DMS79 (cell line): Measurements from ENCODE around the gene FCRLA.
"Not testable (repeated sequence)": the region's sequence is repeated elsewhere in the genome, so short reads cannot be mapped to it uniquely, and the experiment has no call there.

Experiments
- DNase-seq: peaks from one replicate; lab custom pipeline; 2025; lab: John Stamatoyannopoulos, UW

Gene FCRLA, protein sequence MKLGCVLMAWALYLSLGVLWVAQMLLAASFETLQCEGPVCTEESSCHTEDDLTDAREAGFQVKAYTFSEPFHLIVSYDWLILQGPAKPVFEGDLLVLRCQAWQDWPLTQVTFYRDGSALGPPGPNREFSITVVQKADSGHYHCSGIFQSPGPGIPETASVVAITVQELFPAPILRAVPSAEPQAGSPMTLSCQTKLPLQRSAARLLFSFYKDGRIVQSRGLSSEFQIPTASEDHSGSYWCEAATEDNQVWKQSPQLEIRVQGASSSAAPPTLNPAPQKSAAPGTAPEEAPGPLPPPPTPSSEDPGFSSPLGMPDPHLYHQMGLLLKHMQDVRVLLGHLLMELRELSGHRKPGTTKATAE

DNA sequence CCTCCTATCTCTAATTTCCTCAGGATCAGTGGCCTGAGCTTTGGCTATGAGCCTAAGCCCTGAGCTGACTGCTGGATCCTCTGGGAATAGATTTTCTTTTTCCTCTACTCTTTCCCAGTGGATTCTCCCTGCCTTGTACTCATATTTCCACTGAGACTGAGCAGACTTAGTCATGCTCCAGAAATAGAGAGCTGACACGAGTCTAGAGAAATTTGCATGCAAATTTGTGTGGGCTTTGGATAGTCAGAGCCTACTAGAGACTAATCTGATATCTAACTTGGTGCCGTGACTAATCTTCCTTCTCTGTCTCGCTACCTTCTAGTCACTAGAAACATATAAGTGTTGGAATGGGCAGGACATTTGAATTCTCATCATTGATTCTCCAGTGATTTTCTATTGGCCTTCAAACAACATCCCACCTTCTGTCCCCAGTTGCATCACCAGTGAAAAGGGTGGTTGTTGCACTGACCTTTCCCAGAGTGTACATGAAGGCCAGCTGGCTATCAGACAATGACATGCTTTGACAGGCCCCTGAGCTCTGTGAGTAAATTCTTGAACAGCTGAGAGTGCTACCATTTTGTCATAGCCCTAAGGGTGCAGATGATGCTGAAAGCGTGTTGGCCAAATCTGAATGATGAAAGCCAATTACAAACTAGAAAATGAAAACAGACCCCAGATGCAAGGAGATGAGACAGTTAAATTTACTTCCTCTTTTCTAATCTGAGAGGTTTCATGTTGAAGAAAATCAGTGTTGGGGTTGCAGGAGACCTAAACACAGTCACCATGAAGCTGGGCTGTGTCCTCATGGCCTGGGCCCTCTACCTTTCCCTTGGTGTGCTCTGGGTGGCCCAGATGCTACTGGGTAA is at the start of gene FCRLA:
FCRLA (plus strand) TSS at position 748 of the 866 bp plus-strand sequence; CDS start at position 784, 36 bp downstream.
- DNase-seq: no peak

- DNase-seq: not testable (repeated sequence)
Observed at GRCh38 chr1:161658524-161658923, 48.5 kb upstream of the FCRLA start.

DNA sequence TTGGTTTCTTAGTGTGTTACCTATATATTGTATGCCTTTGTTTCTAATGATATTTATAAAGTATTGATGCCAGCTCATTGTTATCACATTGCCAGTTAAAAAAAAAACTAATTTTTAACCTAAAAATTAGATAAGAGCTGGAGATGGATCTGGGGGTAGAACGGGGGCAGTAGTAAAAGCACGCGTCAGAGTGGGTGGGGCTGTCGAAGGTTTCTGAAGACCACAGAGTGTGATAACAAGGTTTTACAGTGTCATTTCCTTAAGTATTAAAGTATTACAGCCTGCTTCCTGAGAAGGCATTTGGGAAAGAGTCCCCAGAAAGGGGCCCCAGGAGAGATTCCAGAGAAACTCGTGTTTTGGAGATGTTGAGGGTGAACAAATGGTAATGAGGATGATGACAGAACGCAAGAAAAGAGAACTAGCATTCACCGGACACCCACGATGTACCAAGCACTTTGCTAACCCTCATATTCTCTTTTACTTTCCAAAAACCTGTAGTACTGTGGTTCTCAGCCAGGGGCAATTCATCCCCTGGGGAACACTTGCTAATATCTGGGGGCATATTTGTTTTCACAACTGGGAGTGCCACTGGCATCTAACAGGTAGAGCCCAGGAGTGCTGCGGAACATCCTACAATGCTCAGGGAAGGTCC is 45.2 kb upstream of the FCRLA start:
- DNase-seq: not testable (repeated sequence)

DNA sequence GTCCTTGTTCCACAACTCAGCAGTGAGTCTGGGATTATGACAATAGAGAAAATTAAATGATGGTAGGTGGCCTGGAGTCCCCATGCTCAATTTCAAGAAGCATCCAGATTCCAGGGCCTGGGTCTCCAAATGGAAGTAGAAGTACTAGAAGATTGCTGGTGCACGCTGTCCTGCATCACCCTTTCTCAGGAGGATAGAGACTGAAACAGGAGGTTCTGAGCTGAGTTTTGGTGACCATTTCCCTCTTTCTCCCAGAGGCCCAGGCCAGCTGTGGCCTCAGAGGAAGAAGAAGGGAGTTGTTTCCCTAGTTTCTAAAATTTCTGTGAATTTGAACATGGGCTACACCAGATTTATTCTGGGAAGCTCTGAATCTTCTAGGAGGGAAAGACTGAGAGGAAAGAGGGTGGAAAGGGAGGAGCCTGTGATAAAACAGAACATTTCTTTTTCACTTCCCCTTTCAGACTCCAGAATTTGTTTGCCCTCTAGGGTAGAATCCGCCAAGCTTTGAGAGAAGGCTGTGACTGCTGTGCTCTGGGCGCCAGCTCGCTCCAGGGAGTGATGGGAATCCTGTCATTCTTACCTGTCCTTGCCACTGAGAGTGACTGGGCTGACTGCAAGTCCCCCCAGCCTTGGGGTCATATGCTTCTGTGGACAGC is 44.2 kb upstream of the FCRLA start, which contains the start of gene FCGR2B:
FCGR2B (plus strand) TSS at position 460 of the 656 bp plus-strand sequence; CDS start at position 559, 99 bp downstream.
- DNase-seq: not testable (repeated sequence)

GRCh38 chr1:161663569-161663968 is 43.5 kb upstream of the FCRLA start:
- not testable (repeated sequence) for DNase-seq

DNA sequence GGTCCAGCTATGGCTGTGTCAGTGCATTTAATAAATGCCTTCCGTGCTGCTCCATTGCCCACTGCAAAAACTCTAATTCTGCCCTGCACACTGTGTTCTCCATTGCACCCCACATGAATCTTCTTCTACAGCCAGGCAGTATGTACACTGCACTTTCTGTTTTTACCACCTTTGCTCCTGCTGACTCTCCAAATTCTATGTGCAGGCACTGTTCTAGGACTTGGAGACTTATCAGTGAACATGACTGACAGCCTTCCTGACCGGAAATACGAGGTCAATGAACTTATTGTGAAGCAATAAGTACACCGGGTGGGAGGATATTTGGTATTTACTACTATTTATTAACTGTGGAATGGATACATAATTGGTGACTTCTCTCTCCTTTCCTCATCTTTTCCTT is 42.3 kb upstream of the FCRLA start:
- not testable (repeated sequence) for DNase-seq

- not testable (repeated sequence) for DNase-seq
Observed at GRCh38 chr1:161671045-161672020, 35.7 kb upstream of the FCRLA start.

DNA sequence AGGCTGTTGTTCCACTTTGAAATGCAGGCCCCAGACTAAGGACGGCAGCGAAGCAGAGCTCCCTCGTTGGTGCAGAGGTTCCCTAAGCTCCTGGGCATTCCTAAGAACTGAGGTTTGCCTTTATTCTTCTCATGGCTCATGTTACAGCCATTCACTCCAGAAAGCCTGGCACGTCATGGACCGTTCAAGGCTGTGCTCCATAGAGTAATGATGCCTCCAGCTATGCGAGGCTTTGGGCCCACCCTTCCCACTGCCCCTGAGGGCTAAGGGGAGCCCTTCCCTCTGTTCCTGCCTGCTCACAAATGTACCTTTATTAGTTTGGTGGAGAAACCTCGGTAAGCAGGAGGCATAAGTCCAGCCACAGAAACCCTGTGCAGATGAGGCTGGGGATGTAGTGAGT is 33.6 kb upstream of the FCRLA start:
- not testable (repeated sequence) for DNase-seq

DNA sequence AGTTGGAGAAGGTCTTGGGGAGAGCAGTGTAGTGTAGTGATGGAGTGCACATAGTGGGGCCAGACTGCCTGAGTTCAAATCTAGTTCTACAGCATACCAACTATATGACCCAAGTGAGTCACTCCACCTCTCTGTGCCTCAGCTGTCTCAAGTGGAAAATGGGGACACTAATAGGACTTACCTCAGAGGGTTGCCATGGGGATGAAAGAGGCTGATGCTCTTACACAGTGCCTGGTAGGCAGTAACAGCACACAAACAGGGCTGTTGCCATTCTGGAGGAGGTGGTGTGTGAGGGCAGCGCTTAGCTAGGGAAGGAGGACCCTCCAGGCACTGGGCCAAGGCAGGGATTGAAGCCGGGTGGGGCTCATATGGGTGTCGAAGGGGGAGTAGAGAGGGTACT is 32.6 kb upstream of the FCRLA start:
- DNase-seq: not testable (repeated sequence)

DNA sequence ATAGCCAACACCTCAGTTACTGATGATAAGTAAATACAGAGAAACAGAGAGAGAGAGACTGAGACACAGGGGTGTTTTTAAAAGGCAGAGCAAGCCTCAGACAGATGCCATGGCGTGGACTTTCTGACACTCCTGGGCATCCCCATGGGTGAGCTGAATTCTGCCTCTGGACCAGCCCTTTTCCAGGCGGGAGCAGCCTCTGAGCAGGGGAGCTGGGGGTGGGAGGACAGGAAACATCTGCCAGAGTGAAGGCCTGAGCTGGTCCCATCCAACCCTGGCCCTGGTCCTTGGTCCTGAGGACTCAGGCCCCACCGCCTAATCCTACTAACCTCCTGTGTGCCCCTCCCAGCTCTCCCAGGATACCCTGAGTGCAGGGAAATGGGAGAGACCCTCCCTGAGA is 32.1 kb upstream of the FCRLA start:
- not testable (repeated sequence) for DNase-seq

DNA sequence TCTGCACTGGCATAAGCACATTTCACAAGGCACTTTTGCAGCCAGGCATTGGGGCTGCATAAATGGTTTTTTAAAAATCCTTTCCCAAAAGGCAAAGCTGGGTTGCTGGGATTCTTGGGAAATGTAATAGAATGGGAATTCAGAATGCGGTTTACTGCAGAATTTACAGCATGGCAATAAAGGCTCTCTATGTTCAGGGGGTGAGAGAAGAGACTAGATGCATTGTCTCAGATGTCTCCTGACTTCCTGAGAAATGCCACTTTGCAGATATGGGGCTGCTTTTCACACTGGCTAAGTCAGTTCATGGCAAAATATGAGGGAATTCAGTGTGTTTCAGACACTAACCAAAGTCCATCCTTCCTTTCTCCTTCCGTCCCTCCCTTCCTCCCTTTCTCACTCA is 30.6 kb upstream of the FCRLA start:
- DNase-seq: no peak

- no peak for DNase-seq
Observed at GRCh38 chr1:161676958-161677689, 29.9 kb upstream of the FCRLA start.

- no peak for DNase-seq
Observed at GRCh38 chr1:161678500-161678899, 28.5 kb upstream of the FCRLA start.

GRCh38 chr1:161681879-161682278 is 25.1 kb upstream of the FCRLA start:
- DNase-seq: no peak

DNA sequence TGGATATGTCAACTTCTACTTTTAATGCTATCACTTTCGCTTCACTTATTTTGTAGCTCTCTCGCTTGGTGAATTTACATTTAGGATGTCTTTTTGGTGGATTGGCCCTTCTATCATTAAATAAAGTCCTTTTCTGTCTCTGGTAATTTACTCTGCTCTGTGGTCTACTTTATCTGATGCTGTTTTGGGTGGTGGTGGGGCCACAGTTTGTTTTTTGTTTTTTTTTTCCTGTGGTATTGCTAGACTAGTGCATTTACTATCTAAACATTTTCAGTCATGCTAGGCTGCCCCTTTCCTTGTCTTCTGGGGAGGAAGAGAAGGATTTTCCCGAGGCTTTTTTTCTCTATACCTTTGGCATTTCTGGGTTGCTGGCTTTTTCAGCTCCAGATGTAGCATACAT is 18.1 kb upstream of the FCRLA start:
- no peak for DNase-seq

- DNase-seq: no peak
Observed at GRCh38 chr1:161691846-161692245, 15.2 kb upstream of the FCRLA start.

- DNase-seq: not testable (repeated sequence)
Observed at GRCh38 chr1:161693020-161693712, 13.9 kb upstream of the FCRLA start.

- not testable (repeated sequence) for DNase-seq
Observed at GRCh38 chr1:161698302-161698701, 8.7 kb upstream of the FCRLA start.

GRCh38 chr1:161702250-161702649 is 4.8 kb upstream of the FCRLA start:
- no peak for DNase-seq
